Activated CD4-positive, CD25-positive, alpha-beta regulatory T cell treated with anti-CD3 and anti-CD28 coated beads, Interleukin-2, amount 50 U/mL, for 24 hours (primary cell): Measurements from ENCODE around the gene SHF.

Experiments
- ATAC-seq, 2 donors: fragments of 150-1000 bp; cut with Tn5 transposase; one replicate each; pipeline ENCODE4 v1.10.0; 2021; ENCODE audit warnings: mild to moderate bottlenecking in 1 of 2, moderate library complexity in 1 of 2

SHF gene

DNA sequence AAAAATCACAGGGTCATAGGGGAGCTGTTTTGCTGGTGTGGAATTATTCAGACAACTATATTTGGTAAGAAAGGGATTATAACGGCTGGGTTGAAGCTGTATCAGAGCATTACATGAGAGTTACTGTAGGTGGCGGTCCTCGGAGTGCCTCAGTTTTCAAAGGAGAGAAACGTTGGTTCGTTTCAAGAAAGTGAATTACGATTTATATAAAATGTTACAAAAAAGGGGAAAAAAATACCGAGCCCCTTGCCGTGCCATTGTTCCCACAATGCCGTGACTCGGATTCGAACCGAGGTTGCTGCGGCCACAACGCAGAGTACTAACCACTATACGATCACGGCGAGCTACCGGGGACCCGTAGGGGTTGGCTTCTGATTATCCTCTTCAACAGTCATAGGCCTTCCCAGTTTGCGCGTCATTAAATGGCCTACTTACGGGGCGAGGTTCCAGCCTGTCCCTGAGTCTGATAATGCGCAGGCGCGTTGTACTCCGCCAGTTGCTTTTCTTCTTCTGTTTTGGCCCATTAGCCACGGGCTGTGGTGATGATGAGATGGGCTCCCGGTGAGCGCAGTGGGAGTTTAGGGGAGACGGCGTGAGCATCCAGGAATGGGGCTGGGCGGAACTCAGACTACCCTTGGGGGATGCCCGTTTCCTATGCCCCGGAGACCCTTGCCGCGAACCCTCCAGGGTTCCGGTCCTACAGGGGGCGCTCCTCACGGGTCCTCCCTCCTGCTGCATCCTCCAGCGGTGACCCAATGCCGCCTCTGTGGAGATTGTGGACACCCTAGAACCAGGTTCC, 10.8 kb upstream of the SHF start:
- peak; percentile 70 to 72 for ATAC-seq

DNA sequence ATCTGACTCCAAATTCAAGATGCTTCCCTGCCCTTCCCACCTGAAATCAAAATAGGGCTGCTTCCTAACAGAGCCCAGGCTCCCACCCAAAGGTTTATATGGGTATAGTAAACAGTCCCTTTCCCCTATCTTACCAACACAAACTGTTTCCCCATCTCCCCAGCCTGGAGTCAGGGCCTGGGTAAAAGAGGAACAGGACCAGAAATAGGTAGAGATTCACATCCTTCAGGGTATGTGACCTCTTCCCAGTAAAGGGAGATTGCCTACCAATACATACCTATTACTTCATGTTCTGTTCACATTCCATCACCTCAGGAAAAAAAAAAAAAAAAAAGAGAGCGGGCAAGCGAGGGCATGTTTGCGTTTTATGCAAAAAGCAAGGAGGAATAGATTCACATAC, 9.7 kb upstream of the SHF start:
- ATAC-seq: no peak

DNA sequence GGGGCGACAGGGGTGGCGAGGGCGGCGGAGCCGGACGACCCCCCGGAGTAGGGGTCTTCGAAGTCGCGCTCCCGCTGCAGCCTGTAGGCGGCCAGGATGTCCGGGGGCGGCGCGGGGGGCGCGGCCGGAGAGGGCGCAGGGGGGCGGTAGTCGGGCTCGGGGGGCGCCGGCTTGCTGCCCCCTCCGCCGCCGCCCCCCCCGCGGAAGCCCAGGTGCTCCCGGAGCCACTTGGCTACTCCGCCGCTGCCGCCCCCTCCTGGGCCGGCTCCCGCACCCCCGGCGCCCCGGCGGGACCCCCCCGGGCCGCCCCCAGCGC, 230 bp downstream of the SHF start:
- no peak for ATAC-seq

DNA sequence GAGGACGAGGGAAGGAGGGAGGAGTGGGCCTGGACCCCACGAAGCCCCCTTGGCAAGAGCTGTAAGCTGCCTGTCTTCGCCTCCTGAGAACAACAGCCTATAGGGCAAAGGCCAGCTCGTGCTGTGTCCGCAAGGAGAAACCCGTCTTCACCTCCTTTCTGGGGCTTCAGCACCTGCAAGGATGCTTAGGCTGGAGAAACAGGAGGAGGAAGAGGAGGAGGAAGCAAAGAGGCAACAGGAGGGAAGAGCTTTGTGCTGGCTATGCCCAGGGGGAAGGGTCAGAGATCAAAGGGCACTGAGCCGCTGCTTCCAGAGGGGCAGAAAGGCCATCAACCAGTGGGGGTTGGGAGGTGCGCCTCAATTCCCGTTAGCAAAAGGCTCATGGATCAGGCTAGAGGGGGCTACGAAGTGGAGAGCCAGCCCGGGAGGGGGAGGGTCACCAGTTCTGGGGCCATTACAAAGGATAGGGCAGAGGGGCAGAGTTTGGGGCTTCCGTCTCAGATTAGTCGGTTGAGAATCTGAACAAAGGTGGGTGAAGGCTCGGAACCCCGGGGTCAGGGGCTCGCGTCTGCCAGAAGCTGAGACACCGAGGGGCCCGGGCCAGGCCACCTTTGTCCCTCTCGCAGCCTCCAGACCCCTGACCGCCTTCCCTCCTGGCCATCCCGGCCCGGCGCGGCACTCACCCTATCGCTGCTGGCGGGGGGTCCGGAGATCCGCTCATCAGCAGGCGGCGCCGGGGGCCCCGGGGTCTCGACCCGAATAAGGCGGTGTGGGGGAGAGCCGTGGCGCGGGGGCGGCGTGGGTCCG, 792 bp downstream of the SHF start:
- no peak for ATAC-seq

- no peak for ATAC-seq
Measured at GRCh38 chr15:45185903-45186770, 1.6 kb downstream of the SHF start.

- ATAC-seq: no peak
Measured at GRCh38 chr15:45185069-45185779, 2.5 kb downstream of the SHF start.

- no peak for ATAC-seq
Measured at GRCh38 chr15:45184562-45185041, 3.2 kb downstream of the SHF start.

- ATAC-seq: no peak
Measured at GRCh38 chr15:45183511-45183910, 4.3 kb downstream of the SHF start.

GRCh38 chr15:45182996-45183395, 4.8 kb downstream of the SHF start:
- no peak for ATAC-seq

DNA sequence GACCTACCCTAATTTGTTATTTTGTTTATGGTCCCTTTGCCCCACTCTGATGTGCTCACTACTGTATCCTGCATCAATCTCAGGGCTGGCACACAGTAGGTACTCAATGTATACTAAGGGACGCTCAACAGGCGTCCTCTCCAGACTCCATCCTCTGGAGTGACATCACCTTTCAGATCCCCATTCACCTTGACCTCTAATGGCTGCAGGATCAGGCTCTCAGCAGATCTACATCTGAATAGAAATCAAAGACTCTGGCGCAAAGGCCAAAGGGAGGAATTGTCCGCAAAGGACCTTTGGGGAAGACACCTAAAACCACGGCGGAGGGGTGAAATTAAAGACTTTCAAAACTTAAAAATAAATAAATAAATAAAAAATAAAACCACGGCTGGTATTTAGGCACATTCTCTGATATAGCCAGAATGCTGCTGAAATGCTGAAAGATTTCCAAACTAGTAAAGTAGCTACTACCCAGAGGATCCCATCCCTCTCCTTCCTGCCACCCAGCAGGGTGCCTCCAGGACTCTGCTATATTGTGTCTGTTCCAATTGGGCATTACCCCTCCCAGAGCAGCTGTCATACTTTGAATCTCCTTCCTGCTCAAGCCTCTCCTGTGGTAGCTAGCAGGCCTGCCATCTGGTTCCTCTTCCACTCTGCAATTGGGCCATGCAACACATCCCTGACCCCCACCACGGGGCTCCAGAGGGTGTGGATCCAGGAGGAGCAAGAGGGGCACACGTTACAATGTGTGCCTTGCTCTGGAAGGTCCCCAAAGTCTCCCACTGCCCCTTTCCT, 6.1 kb downstream of the SHF start:
- ATAC-seq: no peak

DNA sequence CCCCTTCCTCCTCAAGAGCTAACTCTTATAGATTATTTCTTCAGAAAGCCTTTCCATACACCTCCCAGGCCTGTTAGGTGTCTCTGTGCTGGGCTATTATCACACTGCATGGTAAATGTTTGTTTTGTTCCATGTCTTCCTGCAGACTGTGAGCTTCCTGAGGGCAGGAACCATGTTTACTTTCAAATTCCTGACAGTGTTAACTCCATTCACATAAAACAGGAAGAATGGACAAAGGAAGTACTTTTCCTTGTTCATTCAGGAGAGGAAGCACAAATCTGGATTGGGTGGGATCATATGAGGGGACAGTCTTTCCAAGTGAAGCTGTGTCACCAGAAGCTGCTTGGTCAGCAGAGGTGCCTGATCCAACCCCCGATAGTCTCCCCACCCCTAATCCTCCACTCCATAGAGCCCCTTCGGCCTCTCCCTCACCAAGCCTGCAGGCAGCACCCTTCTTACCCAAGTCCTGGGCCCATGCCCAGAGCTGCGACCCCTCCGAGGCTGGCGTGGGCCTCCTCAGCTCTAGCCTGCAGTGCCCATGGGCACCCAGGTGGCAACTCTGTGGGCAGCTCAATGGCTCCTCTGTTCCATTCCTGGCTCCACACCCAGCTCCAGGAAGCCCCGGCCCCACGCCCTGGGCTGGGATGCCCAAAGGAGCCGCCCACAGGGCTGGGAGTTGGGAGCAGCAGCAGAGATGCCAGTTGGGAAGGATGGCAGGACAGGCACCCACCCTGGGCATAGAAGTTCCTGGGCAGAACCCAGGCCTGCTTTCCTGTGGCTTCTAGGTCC, 6.9 kb downstream of the SHF start:
- ATAC-seq: no peak

GRCh38 chr15:45180201-45180600, 7.6 kb downstream of the SHF start:
- ATAC-seq: peak in 1 of 2 donors; percentile 33

- ATAC-seq: peak; percentile 38 to 55
Measured at GRCh38 chr15:45179221-45179985, 8.4 kb downstream of the SHF start.

- no peak for ATAC-seq
Measured at GRCh38 chr15:45177285-45177684, 10.5 kb downstream of the SHF start.

GRCh38 chr15:45174577-45174976, 13.2 kb downstream of the SHF start:
- no peak for ATAC-seq

DNA sequence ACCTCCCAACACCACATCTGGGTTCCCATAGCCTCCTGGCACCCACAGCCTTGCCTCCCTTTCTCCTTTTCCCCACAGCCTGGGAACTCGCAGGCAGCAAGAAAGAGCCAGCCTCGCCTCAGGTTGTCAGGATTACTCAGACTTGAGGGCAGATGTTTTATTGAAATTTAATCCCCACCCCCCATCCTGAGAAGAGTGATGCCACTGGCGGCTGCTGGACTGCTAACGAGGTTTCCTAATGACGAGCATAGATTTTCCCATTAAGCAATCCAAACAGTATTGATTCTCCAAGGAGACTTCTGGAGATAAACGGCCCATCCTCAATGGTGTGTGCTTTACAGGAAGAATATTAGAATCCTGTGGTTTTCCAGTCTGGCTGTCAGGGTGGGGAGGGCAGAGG, 13.7 kb downstream of the SHF start:
- no peak for ATAC-seq

GRCh38 chr15:45171912-45172311, 15.9 kb downstream of the SHF start:
- ATAC-seq: no peak

GRCh38 chr15:45169608-45170480, 17.9 kb downstream of the SHF start:
- no peak for ATAC-seq
